Upper lobe of left lung (tissue), 6 donors: ENCODE results near the gene CCL26. TPM values are rescaled to one million over a fixed set of nuclear protein-coding genes. Genes with fewer than 3 reads are reported as not detected.
"Not testable (repeated sequence)": the region's sequence is repeated elsewhere in the genome, so short reads cannot be mapped to it uniquely, and the experiment has no call there.

Source experiments
- ATAC-seq, 2 donors: fragments of 200-7000 bp; cut with Tn5 transposase; one replicate each; pipeline ENCODE4 v1.9.1; 2022; ENCODE audit warnings: mild to moderate bottlenecking in 2 of 2, moderate library complexity in 2 of 2; ENCODE audit not compliant: low FRiP score in 2 of 2
- DNase-seq, 2 donors: peaks; one replicate each; pipeline ENCODE4 v3.0.0-alpha.2; 2019 to 2020
- H3K27ac ChIP-seq, 4 donors: fragments of 200-600 bp; sonication (generic); one replicate each; pipeline ENCODE4 v1.5.1; 2016 to 2019
- H3K27me3 ChIP-seq, 4 donors: fragments of 200-600 bp; sonication (generic); one replicate each; pipeline ENCODE4 v1.5.1; 2017 to 2019
- H3K36me3 ChIP-seq, 4 donors: fragments of 200-600 bp; sonication (generic); one replicate each; pipeline ENCODE4 v1.5.1; 2016 to 2019
- H3K4me1 ChIP-seq, 4 donors: fragments of 200-600 bp; sonication (generic); one replicate each; pipeline ENCODE4 v1.5.1; 2018 to 2019
- H3K4me3 ChIP-seq, 4 donors: fragments of 200-600 bp; sonication (generic); one replicate each; pipeline ENCODE4 v1.5.1; 2017 to 2019; ENCODE audit warnings: mild to moderate bottlenecking in 2 of 4, moderate library complexity in 1 of 4
- H3K9me3 ChIP-seq, 4 donors: fragments of 200-600 bp; sonication (generic); one replicate each; pipeline ENCODE4 v1.5.1; 2018 to 2019
- EP300 ChIP-seq, 4 donors: sonication (generic); formaldehyde crosslinking; IDR thresholded peaks; one replicate each; pipeline ENCODE4 v1.5.1; 2017; ENCODE audit warnings: antibody characterized with exemption in 4 of 4, control low read depth in 2 of 4
- POLR2A ChIP-seq, 4 donors: fragments of 450-650 bp; IDR thresholded peaks; one replicate each; pipeline ENCODE4 v1.5.1; 2016 to 2017; ENCODE audit warnings: antibody characterized with exemption in 4 of 4, mild to moderate bottlenecking in 2 of 4
- POLR2AphosphoS5 ChIP-seq, 2 donors: sonication (generic); formaldehyde crosslinking; IDR thresholded peaks; one replicate each; pipeline ENCODE4 v1.5.1; 2017; ENCODE audit warnings: antibody characterized with exemption in 2 of 2
- WGBS, 2 donors: methylation state at CpG; one replicate each; pipeline ENCODE4 v1.1.5; 2017 to 2018; 5-methylcytosine and 5-hydroxymethylcytosine counted together
- total RNA-seq, 6 donors: library from RNA; depleted of rRNA in 4 of 6; stranded (reverse); fragments of >200 nt in 4 of 6; gene quantifications; one replicate each; pipeline versions ENCODE4 v1.1.0 to v1.2.1, GENCODE V29; 2016 to 2021
- TF ChIP-seq, protein P1 (sequence below), 6 experiments: fragments of 450-650 bp in 4 of 6; fragments of 200-600 bp in 2 of 6; sonication (generic) in 2 of 6; IDR thresholded peaks; one replicate each; pipeline ENCODE4 v1.5.1; 2016 to 2019; ENCODE audit warnings: antibody characterized with exemption in 6 of 6
- donor health status: DM: no; HTN: no; CAD: no; lungs with moderate emphysema.
- donor health status: DM: no; HTN: yes; CAD: no; lungs with severe emphysema.

The CCL26 gene
- total RNA-seq, 6 donors from 2014 or later, result 0.71 to 3.6 TPM; not detected in 4

GRCh38 chr7:75729851-75730274, 42.1 kb downstream of the CCL26 start:
- TF ChIP-seq EP300 (IDR thresholded peaks at IDR 0.05) (no peak), POLR2A (IDR thresholded peaks at IDR 0.05) (no peak), POLR2AphosphoS5 (IDR thresholded peaks at IDR 0.05) (no peak)
- TF ChIP-seq, protein P1, sequence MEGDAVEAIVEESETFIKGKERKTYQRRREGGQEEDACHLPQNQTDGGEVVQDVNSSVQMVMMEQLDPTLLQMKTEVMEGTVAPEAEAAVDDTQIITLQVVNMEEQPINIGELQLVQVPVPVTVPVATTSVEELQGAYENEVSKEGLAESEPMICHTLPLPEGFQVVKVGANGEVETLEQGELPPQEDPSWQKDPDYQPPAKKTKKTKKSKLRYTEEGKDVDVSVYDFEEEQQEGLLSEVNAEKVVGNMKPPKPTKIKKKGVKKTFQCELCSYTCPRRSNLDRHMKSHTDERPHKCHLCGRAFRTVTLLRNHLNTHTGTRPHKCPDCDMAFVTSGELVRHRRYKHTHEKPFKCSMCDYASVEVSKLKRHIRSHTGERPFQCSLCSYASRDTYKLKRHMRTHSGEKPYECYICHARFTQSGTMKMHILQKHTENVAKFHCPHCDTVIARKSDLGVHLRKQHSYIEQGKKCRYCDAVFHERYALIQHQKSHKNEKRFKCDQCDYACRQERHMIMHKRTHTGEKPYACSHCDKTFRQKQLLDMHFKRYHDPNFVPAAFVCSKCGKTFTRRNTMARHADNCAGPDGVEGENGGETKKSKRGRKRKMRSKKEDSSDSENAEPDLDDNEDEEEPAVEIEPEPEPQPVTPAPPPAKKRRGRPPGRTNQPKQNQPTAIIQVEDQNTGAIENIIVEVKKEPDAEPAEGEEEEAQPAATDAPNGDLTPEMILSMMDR (IDR thresholded peaks at IDR 0.05), result no peak
- 37 to 52% methylated on average over 4 of the region's 4 CpGs for WGBS, 2 donors
- Histone ChIP-seq H3K27me3 (no peaks in the 10 kb centered on the region), H3K4me1 (peaks cover 47 to 65% (median 52%) of the 10 kb centered on the region in 4 donors), H3K4me3 (no peak overlapping the region), H3K27ac (peak overlapping the region; percentile 26 to 72 (median 58)), H3K36me3 (no peaks in the 10 kb centered on the region), H3K9me3 (no peaks in the 10 kb centered on the region)
- ATAC-seq (no peak), DNase-seq (no peak)

GRCh38 chr7:75727881-75728593, 44.0 kb downstream of the CCL26 start:
- 34 to 42% methylated on average over 3 to 8 of the region's 8 CpGs for WGBS, 2 donors
- peak; percentile 35 to 67 for TF ChIP-seq POLR2AphosphoS5 (IDR thresholded peaks at IDR 0.05)
- no peak for TF ChIP-seq EP300 (IDR thresholded peaks at IDR 0.05)
- peak in 2 of 4 donors; percentile 22 to 55 for TF ChIP-seq POLR2A (IDR thresholded peaks at IDR 0.05)
- Histone ChIP-seq H3K9me3 (no peaks in the 10 kb centered on the region), H3K27ac (peak overlapping the region; percentile 64 to 86 (median 81)), H3K4me1 (peaks cover 35 to 51% (median 41%) of the 10 kb centered on the region in 4 donors), H3K27me3 (no peaks in the 10 kb centered on the region), H3K36me3 (no peaks in the 10 kb centered on the region), H3K4me3 (no peak overlapping the region)
- peak; percentile 59 to 87 for ATAC-seq
- DNase-seq, result peak; percentile 81 to 94

DNA sequence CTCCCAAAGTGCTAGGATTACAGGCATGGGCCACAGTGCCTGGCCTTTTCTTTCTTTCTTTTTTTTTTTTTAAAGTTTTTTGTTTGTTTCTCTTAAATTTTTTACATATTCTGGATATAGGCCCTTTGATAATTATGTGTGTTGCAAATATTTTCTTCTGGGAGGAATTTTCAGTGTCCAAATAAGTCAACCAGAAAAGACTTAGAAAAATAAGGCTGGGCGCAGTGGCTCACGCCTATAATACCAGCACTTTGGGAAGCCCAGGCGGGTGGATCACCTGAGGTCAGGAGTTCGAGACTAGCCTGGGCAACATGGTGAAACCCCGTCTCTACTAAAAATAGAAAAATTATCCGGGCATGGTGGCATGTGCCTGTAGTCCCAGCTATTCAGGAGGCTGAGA, 44.7 kb downstream of the CCL26 start:
- H3K27ac ChIP-seq, result peak overlapping the region; percentile 64 to 86 (median 81)
- WGBS, 2 donors, result 55 to 59% methylated on average over 6 of the region's 6 CpGs
- not testable (repeated sequence) for DNase-seq

GRCh38 chr7:75725306-75725705, 46.7 kb downstream of the CCL26 start:
- no peak for DNase-seq

More for the DNA sequence above, 44.7 kb downstream of the CCL26 start:
- not testable (repeated sequence) for H3K4me3 ChIP-seq, H3K36me3 ChIP-seq, H3K9me3 ChIP-seq, ATAC-seq, H3K27me3 ChIP-seq
- H3K4me1 ChIP-seq, result peaks cover 31 to 51% (median 43%) of the 10 kb centered on the region in 4 donors

GRCh38 chr7:75723444-75723843, 48.6 kb downstream of the CCL26 start:
- no peak for ATAC-seq
- H3K9me3 ChIP-seq, result no peaks in the 10 kb centered on the region
- TF ChIP-seq POLR2AphosphoS5 (IDR thresholded peaks at IDR 0.05) (no peak), EP300 (IDR thresholded peaks at IDR 0.05) (no peak), POLR2A (IDR thresholded peaks at IDR 0.05) (no peak)
- TF ChIP-seq, protein P1 (IDR thresholded peaks at IDR 0.05), result no peak
- H3K27me3 ChIP-seq, result no peaks in the 10 kb centered on the region
- no peaks in the 10 kb centered on the region for H3K36me3 ChIP-seq
- H3K4me3 ChIP-seq, result no peak overlapping the region
- 77 to 80% methylated on average over 3 of the region's 3 CpGs for WGBS, 2 donors
- peaks cover 19 to 33% (median 25%) of the 10 kb centered on the region in 4 donors for H3K4me1 ChIP-seq
- H3K27ac ChIP-seq, result peak overlapping the region in 2 of 4 donors; percentile 35 to 37
- no peak for DNase-seq

More at GRCh38 chr7:75725306-75725705, 46.7 kb downstream of the CCL26 start:
- Histone ChIP-seq H3K27ac (no peak overlapping the region), H3K4me3 (no peak overlapping the region), H3K36me3 (no peaks in the 10 kb centered on the region), H3K4me1 (peaks cover 28 to 44% (median 39%) of the 10 kb centered on the region in 4 donors), H3K9me3 (no peaks in the 10 kb centered on the region), H3K27me3 (no peaks in the 10 kb centered on the region)
- WGBS, 2 donors, result 78 to 86% methylated on average over 6 of the region's 6 CpGs
- no peak for TF ChIP-seq EP300 (IDR thresholded peaks at IDR 0.05)
- TF ChIP-seq, protein P1 (IDR thresholded peaks at IDR 0.05), result no peak
- no peak for TF ChIP-seq POLR2AphosphoS5 (IDR thresholded peaks at IDR 0.05)
- no peak for TF ChIP-seq POLR2A (IDR thresholded peaks at IDR 0.05)
- no peak for ATAC-seq
